ENCODE data around the gene NMRAL1.

- no peak for TF ChIP-seq FOXJ3 (CRISPR knock-in tag; IDR thresholded peaks at IDR 0.05)
- TF ChIP-seq CTCF (IDR thresholded peaks at IDR 0.05): no peak
- TF ChIP-seq IRF3 (IDR thresholded peaks at IDR 0.05; ENCODE audit: low read depth, low read length): no peak
- TF ChIP-seq FOSL2 (IDR thresholded peaks at IDR 0.05; ENCODE audit: borderline replicate concordance, low read depth): no peak
- no peak for TF ChIP-seq SIN3A (IDR thresholded peaks at IDR 0.05; ENCODE audit: borderline replicate concordance, low read depth, low read length)
- no peak for TF ChIP-seq USF1 (IDR thresholded peaks at IDR 0.05; ENCODE audit: borderline replicate concordance, low read depth)
- TF ChIP-seq RAD21 (IDR thresholded peaks at IDR 0.05; ENCODE audit: low read length): no peak
These were observed 24.8 kb upstream of the NMRAL1 start for GRCh38 chr16:4499196-4499555.
